Loucy (cell line): ENCODE results near the gene IFIT1B.

Source experiments
- CTCF ChIP-seq: fragments of 200-600 bp; sonication (generic); conservative IDR thresholded peaks from 2 replicates; pipeline ENCODE4 v1.5.1; 2014; ENCODE audit warnings: mild to moderate bottlenecking, antibody characterized with exemption, low read length
- EZH2phosphoT487 ChIP-seq: fragments of 200-600 bp; IDR thresholded peaks from 2 replicates; pipeline ENCODE4 v1.6.1; 2018; ENCODE audit warnings: antibody characterized with exemption, mild to moderate bottlenecking, moderate library complexity, borderline replicate concordance

- no peak for TF ChIP-seq CTCF
- no peak for TF ChIP-seq EZH2phosphoT487
Measured at GRCh38 chr10:89392974-89393373, 15.1 kb downstream of the IFIT1B start.
